Measurements from ENCODE around the gene CCL17. TPM values are rescaled to one million over a fixed set of nuclear protein-coding genes. Genes with fewer than 3 reads are reported as not detected.
A peak's percentile ranks its signal among the peaks of the same experiment; 100 is the strongest.

Gene CCL17
- total RNA-seq, 3 donors from 2014 or later (not counting 1 experiment from before 2014, with no cell fraction given) = not detected

GRCh38 chr16:57462978-57463362 lies 58.4 kb downstream of the CCL17 start:
- Mint-ChIP-seq H3K4me1 (peaks cover 32 to 33% of the 10 kb centered on the region in 2 donors), H3K27ac (peak overlapping the region; percentile 90 to 94), H3K9me3 (no peaks in the 10 kb centered on the region), H3K36me3 (peaks cover 14% of the 10 kb centered on the region), H3K4me3 (peak overlapping the region; percentile 100), H3K27me3 (ENCODE audit: low read depth in 2 of 2) (no peaks in the 10 kb centered on the region)
- Histone ChIP-seq H3K9me3 (ENCODE audit: control insufficient read depth, insufficient read depth, low read length) (no peaks in the 10 kb centered on the region), H3K36me3 (ENCODE audit: control insufficient read depth, insufficient read depth, low read length) (peaks cover 48% of the 10 kb centered on the region), H3K4me3 (ENCODE audit: low read length) (peak overlapping the region; percentile 51), H3K27me3 (ENCODE audit: control insufficient read depth, insufficient read depth, low read length) (no peaks in the 10 kb centered on the region), H3K4me1 (ENCODE audit: control insufficient read depth, insufficient read depth, low read length) (peaks cover 12% of the 10 kb centered on the region), H3K27ac (ENCODE audit: low read length) (no peak overlapping the region)
- WGBS (ENCODE audit: insufficient coverage) = 2% methylated on average over 16 of the region's 16 CpGs
- ATAC-seq (peak in 1 of 3 donors; percentile 4), DNase-seq (no peak)
- intact Hi-C loops (cut with micrococcal nuclease) = loop anchor here (1.0 kb wide), 1 partner anchor 16 kb away; the partner anchor contains the start of genes CIAPIN1 and COQ9
- TF ChIP-seq CTCF (IDR thresholded peaks at IDR 0.05) = no peak

DNA sequence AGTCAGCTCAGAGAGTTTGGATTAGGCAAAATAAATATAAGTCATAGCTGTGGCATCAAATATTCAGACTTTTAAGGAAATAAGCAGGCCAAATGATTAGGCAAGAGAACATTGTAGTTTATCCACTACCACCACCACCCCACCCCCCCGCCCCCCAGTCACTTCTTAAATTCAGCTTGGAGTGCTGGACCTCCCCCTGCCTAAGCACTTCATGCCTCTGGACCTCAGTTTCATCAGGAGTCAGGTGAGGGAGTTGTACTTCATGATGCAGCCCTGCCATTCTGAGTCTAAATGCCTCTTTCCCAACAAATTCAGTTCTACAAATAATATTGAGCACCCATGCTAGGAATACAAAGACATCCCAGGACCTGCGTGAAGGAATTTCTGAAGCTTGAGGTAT lies 60.0 kb downstream of the CCL17 start:
- H3K36me3 Mint-ChIP-seq = peaks cover 20% of the 10 kb centered on the region
- H3K4me3 Mint-ChIP-seq = no peak overlapping the region
- H3K4me1 ChIP-seq (ENCODE audit: control insufficient read depth, insufficient read depth, low read length) = peaks cover 12% of the 10 kb centered on the region
- peaks cover 49% of the 10 kb centered on the region for H3K36me3 ChIP-seq (ENCODE audit: control insufficient read depth, insufficient read depth, low read length)
- H3K9me3 Mint-ChIP-seq = no peaks in the 10 kb centered on the region
- intact Hi-C loops (cut with micrococcal nuclease) = no loop called here
- 100% methylated on average over 1 of the region's 2 CpGs for WGBS (ENCODE audit: insufficient coverage)
- peaks cover 32 to 33% of the 10 kb centered on the region in 2 donors for H3K4me1 Mint-ChIP-seq
- no peaks in the 10 kb centered on the region for H3K9me3 ChIP-seq (ENCODE audit: control insufficient read depth, insufficient read depth, low read length)
- no peak overlapping the region for H3K27ac ChIP-seq (ENCODE audit: low read length)
- peak overlapping the region in 1 of 2 donors; percentile 19 for H3K27ac Mint-ChIP-seq
- no peak overlapping the region for H3K4me3 ChIP-seq (ENCODE audit: low read length)
- H3K27me3 Mint-ChIP-seq (ENCODE audit: low read depth in 2 of 2) = no peaks in the 10 kb centered on the region
- DNase-seq (no peak), ATAC-seq (no peak)
- H3K27me3 ChIP-seq (ENCODE audit: control insufficient read depth, insufficient read depth, low read length) = no peaks in the 10 kb centered on the region
- no peak for TF ChIP-seq CTCF (IDR thresholded peaks at IDR 0.05)

Other genes starting within 250 kb of the CCL17 start
- 100 to 1,000 TPM; 129 to 148 (median 133) TPM for gene PSME3IP1, start 218.7 kb upstream of the CCL17 start, total RNA-seq
- 10 to 100 TPM; 22.6 to 26.6 (median 23.4) TPM for gene RSPRY1, start 218.4 kb upstream of the CCL17 start, total RNA-seq
- gene ARL2BP, start 159.5 kb upstream of the CCL17 start, total RNA-seq = 10 to 100 TPM; 36.5 to 44.4 (median 43.7) TPM
- gene PLLP, start 120.1 kb upstream of the CCL17 start, total RNA-seq = not detected
- gene CCL22, start 46.0 kb upstream of the CCL17 start, total RNA-seq = under 1 TPM in 1 of 3 donors, not detected in 2; 0.14 TPM
- not detected for gene CX3CL1, start 32.3 kb upstream of the CCL17 start, total RNA-seq
- gene CIAPIN1, start 42.6 kb downstream of the CCL17 start, total RNA-seq = 10 to 100 TPM; 41.1 to 48.8 (median 42.9) TPM
- gene COQ9, start 42.7 kb downstream of the CCL17 start, total RNA-seq = 10 to 100 TPM; 16.9 to 30.2 (median 18.3) TPM
- gene POLR2C, start 57.9 kb downstream of the CCL17 start, total RNA-seq = 10 to 100 TPM; 55.4 to 71.2 (median 66.7) TPM
- gene DOK4, start 81.7 kb downstream of the CCL17 start, total RNA-seq = 1 to 10 TPM in 2 of 3 donors, under 1 TPM in 1; 0.75 to 2.5 (median 1.5) TPM
- 10 to 100 TPM; 15.5 to 24.4 (median 17.1) TPM for gene CCDC102A, start 131.8 kb downstream of the CCL17 start, total RNA-seq
- 100 to 1,000 TPM in 1 of 3 donors, 10 to 100 TPM in 2; 83.2 to 118 (median 94.5) TPM for gene ADGRG5, start 137.9 kb downstream of the CCL17 start, total RNA-seq
- gene ADGRG1, start 223.9 kb downstream of the CCL17 start, total RNA-seq = 100 to 1,000 TPM; 830 to 949 (median 858) TPM